GM18868 (cell line): Measurements from ENCODE around the gene ZBBX.

Experiments
- ATAC-seq: cut with Tn5 transposase; IDR thresholded peaks from one replicate; pipeline ENCODE4 v1.9.1; 2021; ENCODE audit warnings: mild to moderate bottlenecking, moderate library complexity; ENCODE audit not compliant: unreplicated experiment

The ZBBX gene

DNA sequence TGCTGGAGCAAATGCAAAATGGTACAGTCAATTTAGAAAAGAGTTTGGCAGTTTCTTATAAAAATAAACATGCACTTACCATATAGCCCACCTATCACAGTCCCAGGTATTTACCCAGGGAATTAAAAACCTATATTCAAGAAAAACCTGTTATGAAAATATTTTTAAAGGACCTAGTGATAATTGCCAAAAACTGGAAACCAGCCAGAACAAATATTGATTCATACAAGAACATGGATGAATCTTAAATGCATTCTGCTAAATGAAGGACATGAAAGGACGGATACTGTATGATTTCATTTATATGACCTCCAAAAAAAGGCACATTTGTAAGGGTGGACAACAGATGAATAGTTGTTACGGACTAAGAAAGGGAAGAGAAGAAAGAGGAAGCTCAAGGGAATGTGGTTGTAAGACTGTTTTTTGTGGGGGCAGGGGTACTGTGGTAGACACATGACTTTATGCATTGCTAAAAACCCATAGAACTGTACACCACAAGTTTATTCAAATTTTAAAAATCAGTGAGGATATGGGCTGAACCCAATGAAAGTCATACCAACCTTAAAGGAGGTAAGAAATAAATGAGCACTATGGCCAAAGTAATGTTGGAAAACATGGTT is 61.0 kb downstream of the ZBBX start:
- ATAC-seq, result no peak

DNA sequence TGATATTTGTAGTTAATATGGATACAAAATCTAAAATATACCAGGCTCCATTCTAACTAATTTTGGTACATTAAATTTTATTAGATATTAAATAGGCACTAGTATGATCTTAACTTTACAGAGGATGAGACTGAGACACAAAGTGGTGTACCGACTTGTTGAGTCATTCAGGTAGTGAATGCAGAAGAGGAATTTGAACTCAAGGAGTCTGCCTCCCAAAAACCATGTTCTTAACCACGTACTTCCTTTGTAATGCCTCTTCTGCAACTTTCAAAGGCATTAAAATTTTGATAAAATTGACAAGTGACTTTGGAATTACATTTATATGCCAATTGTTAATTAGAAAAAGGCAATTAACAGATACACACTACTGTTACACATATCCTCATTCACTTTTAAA is 61.8 kb downstream of the ZBBX start:
- ATAC-seq, result no peak

DNA sequence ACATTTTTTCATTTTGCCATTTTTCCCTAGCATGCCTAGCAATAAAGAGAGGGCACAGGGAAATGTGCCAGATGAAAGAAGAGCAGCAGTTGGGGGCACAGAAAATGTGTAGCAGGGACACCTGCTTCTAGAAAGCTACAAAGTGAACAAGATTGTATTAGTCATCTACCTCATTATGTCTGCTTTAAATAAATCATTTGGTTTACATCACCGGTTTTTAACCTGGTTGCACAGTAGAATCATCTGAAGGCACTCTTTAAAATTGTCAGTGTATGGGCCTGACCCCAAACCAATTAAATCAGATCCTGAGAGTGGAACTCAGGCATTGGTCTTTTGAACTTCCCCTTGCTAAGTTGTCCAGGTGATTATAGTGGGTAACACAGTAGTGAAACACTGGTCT is 73.8 kb downstream of the ZBBX start:
- ATAC-seq, result no peak

DNA sequence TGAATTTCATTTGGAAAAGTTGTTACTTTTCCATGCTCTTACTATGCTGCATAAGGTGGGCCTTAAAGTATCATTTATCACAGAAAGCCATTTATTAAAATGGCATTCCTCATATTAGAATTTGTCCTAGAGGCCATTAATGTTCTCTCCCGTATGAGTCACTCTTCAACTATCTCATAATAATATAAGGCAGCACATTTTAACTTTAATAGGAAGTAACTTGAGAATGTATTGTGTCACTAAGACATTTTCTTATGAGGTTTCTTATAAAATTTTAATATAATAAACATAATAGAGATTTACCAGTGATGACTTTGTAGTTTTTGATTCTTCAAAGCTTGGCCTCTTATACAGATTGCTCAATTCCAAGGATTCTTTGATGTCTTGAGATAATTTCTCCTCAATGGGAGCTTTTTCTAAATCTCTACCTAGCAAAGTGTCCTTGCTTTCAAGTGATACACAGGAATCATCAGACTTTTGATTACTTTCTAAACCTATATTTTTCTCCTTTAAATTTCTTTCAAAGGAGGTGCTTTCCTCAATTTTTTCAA is 74.7 kb downstream of the ZBBX start:
- no peak for ATAC-seq

DNA sequence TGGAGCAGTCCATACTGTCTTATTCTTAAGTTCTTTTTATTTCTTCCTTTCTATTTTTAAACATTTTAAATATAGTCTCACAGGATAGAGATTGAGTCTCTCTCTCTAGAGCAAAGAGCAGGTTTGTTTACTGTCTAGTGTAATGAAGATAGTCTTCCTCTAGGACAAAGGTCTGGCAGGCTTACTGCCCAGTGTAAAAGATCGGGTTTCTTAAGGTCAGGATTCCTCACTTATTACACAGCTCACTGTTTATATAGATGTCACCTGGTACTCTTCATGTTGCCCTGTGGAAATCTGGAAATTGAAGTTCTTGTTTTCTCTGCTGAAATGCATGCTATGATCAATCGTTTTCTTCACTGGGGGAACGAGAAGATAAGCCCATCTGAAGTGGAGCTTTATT is 76.0 kb downstream of the ZBBX start:
- no peak for ATAC-seq

DNA sequence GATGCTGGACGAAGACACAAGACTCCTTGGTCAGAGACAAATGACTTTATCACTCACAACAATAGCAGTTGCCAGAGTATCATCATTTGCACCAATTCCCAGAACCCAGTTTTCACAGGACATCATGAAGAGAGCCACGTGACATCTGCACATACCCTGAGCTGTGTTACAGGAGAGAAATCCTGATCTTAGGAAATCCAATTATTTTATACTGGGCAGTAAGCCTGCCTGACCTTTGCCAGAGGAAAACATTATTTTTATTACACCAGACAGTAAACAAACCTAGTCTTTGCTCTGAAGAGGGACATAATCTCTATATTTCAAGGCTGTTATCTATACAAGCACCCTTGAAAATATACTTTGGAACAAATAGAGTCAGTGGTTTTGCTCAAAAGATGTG is 77.4 kb downstream of the ZBBX start:
- ATAC-seq, result no peak

DNA sequence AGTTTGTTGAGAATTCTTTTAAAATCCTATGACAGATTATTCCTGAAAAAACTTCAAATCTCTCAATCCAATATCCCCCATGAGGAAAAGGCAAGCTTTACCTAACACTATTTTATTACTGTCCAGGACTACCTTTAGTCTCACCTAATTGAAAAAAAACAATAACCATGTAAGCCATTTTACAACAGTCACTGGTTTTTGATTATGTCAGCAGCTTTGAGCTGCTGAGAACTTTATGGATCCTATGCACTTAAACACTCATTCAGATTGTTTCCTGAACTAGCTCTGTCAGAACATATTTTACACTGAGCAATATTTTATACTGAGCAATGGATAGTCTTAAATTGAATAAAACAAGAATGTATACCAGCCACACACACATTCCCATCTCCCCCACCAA is 79.9 kb downstream of the ZBBX start:
- no peak for ATAC-seq

DNA sequence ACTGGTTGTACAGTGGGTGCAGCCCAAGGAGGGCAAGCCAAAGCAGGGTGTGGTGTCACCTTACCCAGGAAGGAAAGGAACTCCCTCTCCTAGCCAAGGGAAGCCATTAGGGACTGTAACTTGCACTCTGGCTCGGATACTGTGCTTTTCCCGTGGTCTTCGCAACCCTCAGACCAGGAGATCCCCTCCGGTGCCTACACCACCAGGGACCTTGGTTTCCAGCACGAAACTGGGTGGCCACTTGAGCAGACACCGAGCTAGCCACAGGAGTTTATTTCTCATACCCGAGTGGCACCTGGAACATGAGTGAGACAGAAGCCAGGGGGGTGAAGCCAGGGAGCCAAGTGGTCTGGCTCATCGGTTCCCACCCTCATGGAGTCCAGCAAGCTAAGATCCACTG is 90.7 kb downstream of the ZBBX start:
- no peak for ATAC-seq

DNA sequence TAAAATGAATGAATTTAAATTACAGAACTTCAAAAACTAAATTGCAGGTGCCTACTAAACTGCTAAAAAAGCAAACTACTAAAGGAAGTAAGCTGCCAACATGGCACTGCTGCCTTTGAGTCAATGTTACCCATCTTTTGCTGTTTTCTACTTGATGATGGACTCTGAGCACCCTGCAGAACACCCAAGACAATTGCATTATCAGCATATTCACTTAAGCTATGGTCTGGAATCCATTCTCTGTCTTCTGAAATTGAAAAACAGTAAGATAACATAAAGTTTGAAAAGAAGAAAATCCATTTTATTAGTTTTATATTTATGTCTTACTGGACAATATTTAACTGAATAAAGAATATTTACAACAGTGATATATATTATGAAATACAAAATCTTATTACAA is 91.4 kb downstream of the ZBBX start:
- ATAC-seq, result no peak

DNA sequence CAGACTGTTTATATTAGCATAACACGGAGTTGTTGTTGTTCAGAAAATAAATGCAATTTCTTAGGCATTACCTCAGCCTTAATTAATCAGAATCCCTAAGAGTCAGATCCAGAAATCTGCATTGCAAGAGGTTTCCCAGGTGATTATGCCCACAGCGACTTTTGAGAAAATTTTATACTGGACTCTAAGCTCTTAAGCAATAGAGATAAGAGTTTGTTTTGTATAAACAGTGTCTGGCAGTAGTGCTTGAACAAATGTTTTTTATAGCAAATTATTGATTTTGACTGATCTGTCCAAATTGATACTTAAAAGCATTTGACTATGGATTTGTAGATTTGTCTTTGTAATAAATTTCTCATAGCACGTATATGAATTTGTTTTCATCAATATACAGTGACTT is 92.8 kb downstream of the ZBBX start:
- ATAC-seq, result no peak

DNA sequence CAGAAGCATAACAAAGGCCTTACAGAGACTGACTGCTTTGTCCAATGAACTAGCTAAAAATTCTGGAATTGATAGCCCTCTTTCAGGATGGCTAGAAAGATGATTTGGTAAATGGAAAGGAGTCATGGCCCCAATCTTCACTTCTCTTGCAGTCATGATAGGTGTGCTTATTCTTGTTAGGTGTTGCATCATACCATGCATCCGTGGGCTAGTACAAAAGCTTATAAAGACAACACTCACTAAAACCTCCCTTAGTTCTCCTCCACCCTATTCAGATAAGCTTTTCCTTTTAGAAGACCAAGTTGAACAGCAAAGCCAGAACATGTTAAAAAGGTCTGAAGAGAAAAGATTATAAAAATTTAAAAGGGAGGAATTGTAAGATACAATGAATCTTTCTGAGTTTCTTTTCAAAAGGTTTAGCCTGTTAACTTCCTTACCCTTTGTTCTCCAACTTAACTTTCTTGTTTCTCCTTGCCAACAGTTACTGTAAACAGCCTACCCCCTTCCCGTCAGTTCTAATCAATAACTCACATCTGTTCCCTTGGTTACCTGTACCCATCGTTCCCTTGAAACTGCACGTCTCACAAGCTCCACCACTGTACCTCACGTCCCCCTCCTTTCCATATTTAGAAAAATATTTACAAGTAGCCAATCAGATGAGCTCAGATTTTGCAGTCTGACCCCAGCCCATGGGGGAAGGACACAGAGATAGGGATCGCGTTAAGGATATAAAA is 105.8 kb downstream of the ZBBX start:
- ATAC-seq, result no peak

DNA sequence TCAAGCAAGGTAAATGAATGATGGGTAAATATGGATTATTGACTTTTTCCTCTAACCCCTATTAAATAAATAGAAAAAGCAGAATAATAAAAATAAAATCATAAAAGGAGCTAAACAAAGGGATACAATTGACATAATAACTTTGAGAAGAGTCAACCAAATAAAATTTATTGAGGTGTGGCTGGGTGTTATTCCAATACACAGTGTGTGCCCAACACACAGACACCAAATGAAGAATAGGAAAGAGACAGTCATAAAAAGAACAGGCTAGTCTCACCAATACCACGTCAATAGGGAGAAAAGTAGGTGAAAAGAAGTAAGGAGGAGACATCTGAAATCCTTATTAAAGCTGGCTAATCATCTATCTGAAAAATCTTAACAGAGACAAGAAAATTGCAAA is 127.1 kb downstream of the ZBBX start:
- no peak for ATAC-seq

DNA sequence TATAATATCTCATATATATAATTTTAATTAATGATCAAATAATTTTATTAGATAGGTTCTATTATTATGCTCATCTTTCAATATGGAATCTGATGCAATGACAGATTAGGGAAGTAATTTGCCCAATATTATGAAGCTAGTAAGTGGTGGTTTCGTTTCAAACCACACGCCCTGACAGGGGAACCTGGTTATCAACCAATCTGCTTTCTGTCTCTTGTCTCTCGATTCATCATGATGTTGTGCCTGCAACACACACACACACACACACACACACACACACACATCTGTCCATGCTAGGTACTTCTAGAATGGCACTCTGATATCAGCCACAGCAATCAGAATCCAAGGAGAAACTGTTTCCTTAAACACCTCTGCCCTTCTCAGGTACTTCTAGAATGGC is 128.4 kb downstream of the ZBBX start:
- ATAC-seq, result no peak

DNA sequence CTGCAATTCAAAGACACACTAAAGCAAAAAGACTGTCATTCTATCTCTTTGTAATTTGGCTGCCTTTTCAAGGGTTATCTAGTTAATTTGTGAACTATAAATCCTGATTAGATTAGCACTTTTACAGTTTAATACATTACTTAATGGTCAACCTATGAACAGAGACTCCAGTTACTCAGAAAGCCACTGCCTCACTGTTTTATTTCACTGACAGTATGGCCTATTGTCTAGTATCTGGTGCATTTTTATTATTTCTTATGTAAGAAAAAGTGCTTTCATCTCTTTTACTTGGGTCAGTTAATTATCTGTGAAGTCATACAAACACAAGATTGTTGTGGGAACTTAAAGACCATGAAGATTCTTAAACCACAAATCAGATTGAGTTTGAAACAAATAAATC is 133.8 kb downstream of the ZBBX start:
- ATAC-seq, result no peak

DNA sequence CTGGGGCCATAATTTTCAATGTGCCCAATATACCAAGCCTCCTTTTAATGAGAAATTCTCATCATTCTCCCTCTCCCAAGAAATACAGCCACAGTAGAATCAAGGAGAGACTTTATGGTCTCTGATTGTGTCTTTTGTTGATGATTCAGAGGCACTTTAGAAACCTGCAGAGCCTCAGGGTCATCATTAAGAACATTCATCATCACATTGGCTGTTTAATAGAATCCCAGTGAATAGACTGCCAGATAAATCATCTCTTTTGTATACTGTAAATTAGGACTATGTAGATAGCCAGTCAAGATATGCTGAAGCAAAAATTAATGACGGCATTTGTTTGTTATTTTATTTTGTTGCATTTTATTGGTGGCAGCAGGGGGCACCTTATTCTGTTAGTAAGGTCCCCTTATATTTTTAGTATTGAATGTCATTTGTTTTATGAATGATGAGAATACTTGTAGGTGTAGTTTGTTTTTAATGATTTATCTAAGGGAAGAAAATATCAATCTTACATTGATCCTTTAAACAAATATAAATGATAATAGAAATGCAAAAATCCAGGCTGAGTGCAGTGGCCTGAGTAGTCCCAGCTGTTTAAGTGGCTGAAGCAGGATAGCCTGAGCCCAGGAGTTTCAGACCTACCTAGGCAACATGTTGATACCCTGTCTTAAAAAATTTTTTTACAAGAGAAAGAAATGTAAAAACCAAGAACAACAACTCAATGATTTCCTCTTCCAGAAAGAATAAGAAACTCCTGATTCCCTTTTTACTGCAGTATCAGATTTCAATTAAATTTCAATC is 138.8 kb downstream of the ZBBX start:
- no peak for ATAC-seq

DNA sequence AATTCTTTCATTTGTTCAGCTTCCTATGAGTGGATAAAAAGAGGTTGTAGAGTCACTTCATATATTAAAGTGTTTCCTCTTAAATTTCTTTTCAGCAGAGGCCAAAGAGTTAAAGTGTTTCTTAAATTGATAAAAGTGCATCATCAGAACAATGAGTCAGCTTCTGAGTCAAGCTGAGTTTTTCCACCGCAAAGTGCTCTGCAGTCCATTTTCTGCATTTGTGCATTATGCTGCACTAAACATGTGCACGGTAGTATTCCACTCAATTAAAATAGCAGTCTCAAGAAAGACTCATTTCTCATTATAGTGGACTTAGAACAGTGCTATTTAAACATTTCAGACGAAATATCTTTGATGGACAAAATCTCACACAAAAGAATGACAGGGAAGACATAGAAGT is 152.0 kb downstream of the ZBBX start:
- ATAC-seq, result no peak

DNA sequence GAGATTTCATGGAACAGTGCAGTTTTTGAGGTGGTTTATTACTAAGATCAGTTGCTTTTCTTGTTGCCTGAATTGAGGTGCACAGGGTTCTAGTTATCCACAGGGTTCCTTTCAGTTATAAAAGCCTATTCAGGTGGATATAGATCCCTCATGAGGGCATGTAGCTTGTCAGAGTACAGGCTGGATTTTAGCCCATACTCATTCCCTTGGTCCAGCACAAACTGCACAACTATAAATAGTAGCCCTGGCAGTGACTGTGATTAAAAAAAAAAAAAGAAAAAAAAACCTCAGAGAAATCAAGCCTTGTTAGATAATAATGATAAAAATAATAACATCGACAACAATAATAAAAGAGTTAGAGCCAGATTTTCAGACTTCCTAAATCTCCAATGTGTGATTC is 154.3 kb downstream of the ZBBX start:
- ATAC-seq, result no peak

DNA sequence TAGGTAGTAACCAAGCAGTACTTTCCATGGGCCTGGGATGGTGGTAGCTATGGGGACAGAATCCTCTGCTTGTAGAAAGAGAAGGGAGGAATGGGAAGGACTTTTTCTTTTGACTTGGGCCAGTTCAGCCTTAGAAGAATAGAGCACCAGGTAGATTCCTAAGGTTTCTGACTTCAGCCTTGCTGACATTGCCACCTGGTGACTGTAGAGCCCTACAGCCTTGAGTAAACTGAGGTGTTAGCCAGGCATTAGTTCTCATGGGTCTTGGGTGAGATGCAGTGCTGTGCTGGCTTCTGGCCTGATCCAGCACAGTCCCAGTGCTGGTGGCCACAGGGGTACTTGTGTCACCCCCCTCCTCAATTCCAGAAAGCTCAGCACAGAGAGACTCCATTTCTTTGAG is 171.1 kb downstream of the ZBBX start:
- no peak for ATAC-seq

DNA sequence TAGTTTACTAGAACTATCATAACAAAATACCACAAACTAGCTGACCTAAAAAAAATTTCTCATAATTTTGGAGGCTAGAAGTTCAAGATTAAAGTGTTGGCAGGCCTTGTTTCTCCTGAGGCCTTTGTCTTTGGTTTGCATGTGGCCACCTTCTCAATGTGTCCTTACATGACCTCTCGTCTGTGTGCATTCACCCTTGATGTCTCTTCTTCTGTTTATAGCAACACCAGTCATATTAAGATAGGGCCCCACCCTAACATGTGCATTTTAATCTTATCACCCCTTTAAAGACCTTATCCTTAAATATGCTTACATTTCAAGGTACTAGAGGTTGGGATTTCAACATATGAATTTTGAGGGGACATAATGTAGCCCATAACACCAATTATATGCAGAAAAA is 177.0 kb downstream of the ZBBX start:
- ATAC-seq, result no peak

DNA sequence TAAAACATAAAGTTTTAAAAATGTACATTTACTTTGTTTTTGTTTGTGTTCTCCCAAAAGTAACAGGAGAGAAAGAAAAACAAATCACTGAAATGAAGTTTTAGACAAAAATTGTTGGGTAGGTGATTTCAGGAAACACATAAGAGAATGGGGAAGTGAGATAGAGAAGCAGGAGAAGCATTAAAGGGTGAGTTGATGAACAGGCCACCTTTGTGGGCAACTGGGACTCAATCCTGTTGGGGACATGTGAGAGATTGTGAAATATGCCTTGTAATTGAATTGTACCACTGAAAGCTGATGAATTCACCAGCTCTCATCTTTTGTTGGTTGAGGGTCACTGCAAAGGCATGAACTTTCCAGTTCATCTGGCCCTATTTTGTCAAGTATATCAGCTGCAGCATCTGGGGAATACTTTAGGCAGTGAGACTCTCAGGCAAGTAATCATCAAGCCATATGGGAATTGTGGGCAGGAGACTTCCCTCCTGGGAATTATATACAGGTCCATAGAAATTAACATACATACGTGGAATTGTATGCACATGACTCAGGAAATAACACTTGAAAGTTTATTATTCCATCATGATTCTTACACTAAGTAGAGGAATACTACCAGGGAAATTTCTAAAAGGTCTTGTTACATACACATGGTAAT is 181.0 kb downstream of the ZBBX start:
- peak; percentile 67 for ATAC-seq
